CD4-positive, alpha-beta T cell treated with Interleukin-15 for 4 hours (primary cell): ENCODE results near the gene NRCAM.
A peak's percentile ranks its signal among the peaks of the same experiment; 100 is the strongest.
"Not testable (repeated sequence)": the region's sequence is repeated elsewhere in the genome, so short reads cannot be mapped to it uniquely, and the experiment has no call there.

Experiments
- DNase-seq: peaks from one replicate; pipeline ENCODE4 v3.0.0-alpha.2; 2020; ENCODE audit warnings: low spot score

NRCAM gene

DNA sequence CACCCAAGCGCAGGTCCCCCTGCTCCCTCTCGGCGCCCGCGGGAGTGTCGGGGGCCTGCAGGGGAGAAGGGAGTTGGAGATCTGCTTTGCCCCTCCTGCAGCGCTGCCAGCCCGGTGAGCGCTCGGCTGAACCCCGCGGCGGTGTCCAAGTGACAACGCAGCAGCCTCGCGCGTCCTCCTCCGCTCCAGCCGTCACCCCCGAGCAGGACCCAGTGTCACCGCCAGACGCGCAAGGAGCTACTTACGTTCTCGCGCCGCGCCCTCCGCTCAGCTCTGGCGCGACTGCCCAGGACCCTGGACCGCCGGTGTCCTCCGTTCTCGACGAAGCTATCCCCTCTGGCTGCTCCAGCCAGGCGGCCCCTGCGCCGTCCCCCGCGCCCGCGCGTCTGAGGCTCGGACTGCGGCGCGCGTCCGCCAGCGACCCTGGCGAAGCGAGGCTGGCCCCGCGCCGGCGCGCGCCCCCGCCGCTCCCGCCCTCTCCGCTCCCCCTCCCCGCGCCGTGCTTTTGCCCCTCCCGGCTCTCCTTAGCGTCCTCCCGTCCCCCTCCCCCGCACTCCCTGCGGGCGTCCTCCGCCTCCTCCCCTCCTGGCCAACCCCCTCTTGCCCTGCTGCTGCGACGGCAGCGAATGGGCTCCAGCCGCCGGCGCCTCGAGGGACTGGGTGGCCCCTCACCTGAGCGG, at the start of gene NRCAM:
NRCAM (minus strand) TSS at position 439 of the 680 bp plus-strand sequence. CDS start 216,372 bp downstream, outside the sequence.
- no peak for DNase-seq

DNA sequence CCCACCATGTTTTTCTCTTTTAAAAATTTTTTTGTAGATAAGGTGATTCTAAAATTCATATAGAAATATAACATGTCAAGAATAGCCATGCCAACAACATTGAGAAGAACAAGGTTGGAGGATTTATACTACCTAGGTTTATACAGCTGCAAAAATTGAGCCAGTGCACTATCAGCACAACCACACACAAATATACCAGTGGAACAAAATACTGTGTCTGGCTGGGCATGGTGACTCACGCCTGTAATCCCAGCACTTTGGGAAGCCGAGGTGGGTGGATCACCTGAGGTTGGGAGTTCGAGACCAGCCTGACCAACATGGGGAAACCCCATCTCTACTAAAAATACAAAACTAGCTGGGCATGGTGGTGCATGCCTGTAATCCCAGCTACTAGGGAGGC, 48.3 kb upstream of the NRCAM start:
- DNase-seq, result not testable (repeated sequence)

GRCh38 chr7:108503112-108504026, 47.1 kb upstream of the NRCAM start:
- DNase-seq, result no peak

DNA sequence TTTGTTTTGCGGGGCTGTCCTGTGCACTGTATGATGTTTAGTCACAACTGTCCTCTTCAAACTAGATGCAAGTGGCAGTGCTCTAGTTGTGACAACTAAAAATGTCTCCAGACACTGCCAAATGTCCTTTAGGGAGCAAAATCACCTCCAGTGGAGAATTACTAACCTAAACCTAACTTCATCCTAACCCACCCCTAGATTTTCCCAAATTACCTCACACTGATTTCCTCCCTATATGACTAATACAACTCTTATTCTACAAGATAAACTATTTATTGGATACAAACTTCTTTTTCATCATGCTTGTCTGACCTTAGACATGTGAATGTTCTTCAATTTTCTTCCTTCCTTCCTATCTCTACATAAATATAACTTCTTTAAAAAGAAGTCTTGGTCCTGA, 43.3 kb upstream of the NRCAM start:
- DNase-seq, result no peak

DNA sequence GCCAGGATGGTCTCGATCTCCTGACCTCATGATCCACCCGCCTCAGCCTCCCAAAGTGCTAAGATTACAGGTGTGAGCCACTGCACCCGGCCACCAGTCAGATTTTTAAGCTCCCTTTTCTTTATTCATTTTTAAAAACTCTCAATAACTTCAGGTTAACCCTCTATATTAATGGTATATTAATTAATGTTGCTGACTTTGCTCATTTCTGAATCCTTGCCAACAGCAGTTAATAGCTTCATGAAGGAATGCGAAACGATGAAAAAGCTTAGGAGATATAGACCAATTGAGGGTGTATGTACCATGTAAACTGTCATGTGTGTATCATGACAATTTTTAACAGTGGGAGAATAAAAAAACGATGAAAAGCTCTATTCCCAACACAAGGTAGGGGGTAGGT, 42.2 kb upstream of the NRCAM start:
- no peak for DNase-seq

- DNase-seq, result peak; percentile 56
These were observed 41.0 kb upstream of the NRCAM start for GRCh38 chr7:108497082-108497725.

GRCh38 chr7:108492742-108493141, 36.5 kb upstream of the NRCAM start:
- DNase-seq, result no peak

DNA sequence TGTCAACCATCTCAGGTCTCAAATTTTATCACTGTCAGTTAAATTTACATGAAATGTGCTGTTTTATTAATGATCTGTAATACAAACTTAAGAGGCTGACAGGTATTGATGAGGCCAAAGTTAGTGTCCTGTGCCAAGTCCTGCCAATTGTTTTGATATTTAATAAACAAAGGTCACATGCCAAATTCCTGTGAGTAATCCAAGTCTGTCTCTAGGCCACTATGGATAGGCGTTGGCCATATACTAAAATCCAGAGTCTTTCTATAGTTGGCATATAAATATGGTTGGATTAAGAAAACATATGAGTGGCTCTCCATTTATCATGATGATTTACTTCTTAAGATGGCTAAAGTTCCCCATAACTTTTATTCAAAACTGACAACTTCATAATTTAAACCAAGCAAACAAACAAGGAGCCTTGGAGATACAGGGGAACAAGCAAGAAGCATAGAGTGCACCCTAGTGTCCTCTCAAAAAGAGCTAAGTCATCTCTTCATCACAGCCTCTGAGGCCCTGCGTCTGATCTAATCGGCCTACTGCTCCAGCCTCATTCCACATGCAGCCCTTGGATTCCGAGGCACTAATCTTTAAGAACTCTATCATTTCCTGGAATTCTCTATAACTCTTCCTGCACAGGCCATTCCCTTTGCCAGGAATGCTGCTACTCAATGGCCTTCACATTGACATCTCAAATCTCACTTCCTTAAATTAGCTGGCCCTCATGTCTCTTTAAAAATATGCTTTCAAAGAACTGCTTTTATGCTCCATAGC, 32.7 kb upstream of the NRCAM start:
- DNase-seq, result no peak

- no peak for DNase-seq
These were observed 31.4 kb upstream of the NRCAM start for GRCh38 chr7:108487646-108488045.

- no peak for DNase-seq
These were observed 30.2 kb upstream of the NRCAM start for GRCh38 chr7:108486291-108486966.

DNA sequence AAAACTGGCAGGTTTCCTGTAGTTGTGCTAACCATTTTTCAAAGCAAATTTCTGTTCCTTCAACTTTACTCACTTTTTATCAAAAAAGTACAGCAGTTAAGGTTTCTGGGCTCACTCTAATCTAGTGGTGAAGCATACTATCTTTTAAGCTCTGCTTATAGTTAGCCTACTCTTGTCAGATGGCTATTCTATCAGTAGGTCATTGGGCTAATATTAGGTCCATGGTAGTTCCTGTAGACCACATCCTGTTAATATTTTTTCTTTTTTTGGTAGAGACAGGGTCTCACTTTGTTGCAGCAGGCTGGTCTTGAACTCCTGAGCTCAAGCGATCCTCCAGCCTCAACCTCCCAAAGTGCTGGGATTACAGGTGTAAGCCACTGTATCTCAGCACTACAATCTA, 27.9 kb upstream of the NRCAM start:
- no peak for DNase-seq

- DNase-seq, result no peak
These were observed 24.1 kb upstream of the NRCAM start for GRCh38 chr7:108480311-108480710.

GRCh38 chr7:108479751-108480150, 23.5 kb upstream of the NRCAM start:
- no peak for DNase-seq

GRCh38 chr7:108479118-108479517, 22.9 kb upstream of the NRCAM start:
- DNase-seq, result no peak

- no peak for DNase-seq
These were observed 12.0 kb upstream of the NRCAM start for GRCh38 chr7:108468246-108468645.

GRCh38 chr7:108467391-108467790, 11.2 kb upstream of the NRCAM start:
- no peak for DNase-seq

DNA sequence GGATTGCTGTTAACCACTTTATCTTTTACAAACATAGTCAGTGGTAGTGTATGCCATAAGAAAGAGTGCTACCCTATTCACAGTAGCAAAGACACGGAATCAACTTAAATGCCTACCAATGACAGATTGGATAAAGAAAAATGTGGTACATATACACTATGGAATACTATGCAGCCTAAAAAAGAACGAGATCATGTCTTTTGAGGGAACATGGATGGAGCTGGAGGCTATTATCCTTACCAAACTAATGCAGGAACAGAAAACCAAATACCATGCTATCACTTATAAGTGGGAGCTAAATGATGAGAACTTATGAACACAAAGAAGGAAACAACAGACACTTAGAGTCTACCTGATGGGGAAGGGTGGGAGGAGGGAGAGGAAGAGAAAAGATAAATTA, 10.1 kb upstream of the NRCAM start:
- not testable (repeated sequence) for DNase-seq

- DNase-seq, result no peak
These were observed 8.5 kb upstream of the NRCAM start for GRCh38 chr7:108464743-108465142.

GRCh38 chr7:108463613-108464012, 7.4 kb upstream of the NRCAM start:
- DNase-seq, result no peak

DNA sequence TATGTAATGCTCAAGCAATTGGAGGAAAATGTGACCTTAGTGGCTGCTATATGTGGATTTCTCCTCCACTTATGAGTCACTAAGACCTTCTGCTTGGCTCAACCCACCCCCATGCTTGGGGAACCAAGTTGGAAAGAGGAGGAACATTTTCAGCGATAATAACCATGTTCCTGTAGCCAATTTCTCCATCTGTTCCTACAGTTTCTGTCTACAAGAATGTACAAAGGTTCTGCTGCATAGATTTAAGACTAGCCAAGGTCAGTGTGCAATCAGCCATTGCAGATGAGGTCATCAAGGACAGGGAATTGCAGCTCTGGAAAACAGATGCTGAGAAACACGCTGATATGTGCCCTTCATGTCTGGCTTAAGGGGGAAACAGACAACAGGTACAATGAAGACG, 5.6 kb upstream of the NRCAM start:
- DNase-seq, result no peak

GRCh38 chr7:108460964-108461363, 4.7 kb upstream of the NRCAM start:
- no peak for DNase-seq
